A549 (cell line): ENCODE results near the gene RPS6KA1. TPM values are rescaled to one million over a fixed set of nuclear protein-coding genes. Genes with fewer than 3 reads are reported as not detected.

Source experiments
- ATAC-seq, 2 experiments: fragments of 200-7000 bp in 1 of 2; fragments of >200 bp in 1 of 2; cut with Nextera tagmentation in 1 of 2; cut with Tn5 transposase in 1 of 2; 3 replicates each; pipeline versions ENCODE4 v1.8.0 to v1.9.1; 2018 to 2020; ENCODE audit warnings: mild to moderate bottlenecking in 1 of 2, moderate library complexity in 1 of 2
- CTCF ChIA-PET: fragments of 300-600 bp; sonication (Branson Sonifier 250); formaldehyde crosslinking; extraction: SDS; loops from one replicate; lab custom pipeline; 2021; ENCODE audit warnings: antibody characterized with exemption, inconsistent platforms; lab: Yijun Ruan, JAX
- POLR2A ChIA-PET: fragments of 350-600 bp; formaldehyde crosslinking; extraction: SDS; loops from one replicate; lab custom pipeline; 2021; ENCODE audit warnings: antibody characterized with exemption, inconsistent platforms; lab: Yijun Ruan, JAX
- DNase-seq, 2 experiments: peaks; one replicate each; pipeline versions ENCODE4 v3.0.0 to v3.0.0-alpha.2; 2011 to 2016; ENCODE audit warnings: low read depth in 1 of 2, low spot score in 1 of 2
- FAIRE-seq: peaks from 2 replicates; lab custom pipeline; 2011; peaks lifted over from hg19 to GRCh38; lab: Jason Lieb, UNC
- H3K27ac ChIP-seq, 2 experiments: fragments of >200 bp; sonication (Bioruptor Twin); formaldehyde crosslinking; 3 replicates each; pipeline ENCODE4 v1.5.1; 2016 to 2017
- H3K4me1 ChIP-seq: fragments of >200 bp; sonication (Bioruptor Twin); formaldehyde crosslinking; 3 replicates; pipeline ENCODE4 v1.6.1; 2016
- H3K4me2 ChIP-seq: fragments of >200 bp; sonication (Bioruptor Twin); formaldehyde crosslinking; 3 replicates; pipeline ENCODE4 v1.6.1; 2016
- H3K4me3 ChIP-seq: fragments of >200 bp; sonication (Bioruptor Twin); formaldehyde crosslinking; 3 replicates; pipeline ENCODE4 v1.5.1; 2016
- H3K9me3 ChIP-seq: fragments of >200 bp; sonication (Bioruptor Twin); formaldehyde crosslinking; 3 replicates; pipeline ENCODE4 v1.6.1; 2016
- CBX8 ChIP-seq: fragments of 200-600 bp; sonication (generic); IDR thresholded peaks from 2 replicates; pipeline ENCODE4 v1.6.1; 2016
- FOXS1 ChIP-seq: fragments of 250-450 bp; sonication (Bioruptor Pico); IDR thresholded peaks from 2 replicates; pipeline ENCODE4 v1.5.0; 2020; ENCODE audit warnings: mild to moderate bottlenecking, moderate library complexity
- HEYL ChIP-seq: fragments of 250-450 bp; sonication (Bioruptor Pico); IDR thresholded peaks from 2 replicates; pipeline ENCODE4 v1.8.0; 2021; ENCODE audit warnings: mild to moderate bottlenecking, moderate library complexity
- HOXA7 ChIP-seq: fragments of 250-450 bp; sonication (Bioruptor Pico); IDR thresholded peaks from 2 replicates; pipeline ENCODE4 v1.5.0; 2020; ENCODE audit warnings: mild to moderate bottlenecking, moderate library complexity
- HOXB5 ChIP-seq: fragments of 250-450 bp; sonication (Bioruptor Pico); IDR thresholded peaks from 2 replicates; pipeline ENCODE4 v1.5.0; 2020; ENCODE audit warnings: mild to moderate bottlenecking, moderate library complexity
- JUN ChIP-seq, 2 experiments: fragments of >200 bp; sonication (Bioruptor Twin); formaldehyde crosslinking; IDR thresholded peaks; 2 replicates in 1 of 2; 3 replicates in 1 of 2; pipeline ENCODE4 v1.6.1; 2016 to 2017
- MAFK ChIP-seq: fragments of 450-650 bp; IDR thresholded peaks from 2 replicates; pipeline ENCODE4 v1.6.1; 2014; ENCODE audit not compliant: partially characterized antibody
- POLR2AphosphoS2 ChIP-seq: conservative IDR thresholded peaks from 2 replicates; pipeline ENCODE4 v1.6.1; 2012; ENCODE audit warnings: low read length, improper control_type of control experiment, inconsistent platforms
- RAD21 ChIP-seq, 2 experiments: fragments of >200 bp in 1 of 2; sonication (Bioruptor Twin) in 1 of 2; formaldehyde crosslinking in 1 of 2; IDR thresholded peaks in 1 of 2; conservative IDR thresholded peaks in 1 of 2; 2 replicates in 1 of 2; 3 replicates in 1 of 2; pipeline ENCODE4 v1.6.1; 2012 to 2018; ENCODE audit warnings: inconsistent platforms in 1 of 2
- RCOR1 ChIP-seq: fragments of 150-350 bp; IDR thresholded peaks from 2 replicates; pipeline ENCODE4 v1.6.1; 2014; ENCODE audit warnings: antibody characterized with exemption, low read length, low read depth
- RFX5 ChIP-seq: fragments of 450-650 bp; IDR thresholded peaks from 2 replicates; pipeline ENCODE4 v1.7.1; 2014; ENCODE audit warnings: antibody characterized with exemption, mild to moderate bottlenecking, moderate library complexity
- SMC3 ChIP-seq: fragments of >200 bp; sonication (Bioruptor Twin); formaldehyde crosslinking; IDR thresholded peaks from 3 replicates; pipeline ENCODE4 v1.6.1; 2018; ENCODE audit warnings: inconsistent platforms
- TP53 ChIP-seq: fragments of 250-450 bp; sonication (Bioruptor Pico); IDR thresholded peaks from 2 replicates; pipeline ENCODE4 v1.5.0; 2021; ENCODE audit warnings: mild to moderate bottlenecking, moderate library complexity
- ZC3H11A ChIP-seq: fragments of 450-650 bp; IDR thresholded peaks from 2 replicates; pipeline ENCODE4 v1.6.1; 2014; ENCODE audit warnings: antibody characterized with exemption, mild to moderate bottlenecking
- WGBS: methylation state at CpG from one replicate; pipeline ENCODE4 v1.1.6; 2017; ENCODE audit errors: missing lambda C conversion rate; 5-methylcytosine and 5-hydroxymethylcytosine counted together
- polyA plus RNA-seq, 4 experiments: library from polyadenylated mRNA; depleted of rRNA in 3 of 4; stranded (reverse); fragments of >200 nt; fragmentation: RNase III in 1 of 4; extraction: RNeasy Plus Mini Kit Qiagen cat#74134 plus additional on column Dnase treatment in 1 of 4; gene quantifications; 2 replicates in 3 of 4; 3 replicates in 1 of 4; pipeline ENCODE4 v1.2.3, GENCODE V29; 2011 to 2017
- TF ChIP-seq, protein P1 (sequence below): fragments of >200 bp; sonication (Bioruptor Twin); formaldehyde crosslinking; IDR thresholded peaks from 3 replicates; pipeline ENCODE4 v1.5.1; 2016
- TF ChIP-seq, protein P2 (sequence below): fragments of >200 bp; sonication (Bioruptor Twin); formaldehyde crosslinking; IDR thresholded peaks from 2 replicates; pipeline ENCODE4 v1.6.1; 2016
- TF ChIP-seq, protein P3 (sequence below): IDR thresholded peaks from 2 replicates; pipeline ENCODE4 v1.6.1; 2012
- TF ChIP-seq, protein P4 (sequence below): fragments of 250-450 bp; sonication (Bioruptor Pico); IDR thresholded peaks from 2 replicates; pipeline ENCODE4 v1.5.0; 2020; ENCODE audit warnings: low read depth, mild to moderate bottlenecking, moderate library complexity
- TF ChIP-seq, protein P5 (sequence below): IDR thresholded peaks from 2 replicates; pipeline ENCODE4 v1.6.1; 2012; ENCODE audit warnings: low read depth, borderline replicate concordance

RPS6KA1 gene
- polyA plus RNA-seq, 2 of the 4 experiments (the other 2 are of a cell fraction): 9.8 to 12.4 TPM

DNA sequence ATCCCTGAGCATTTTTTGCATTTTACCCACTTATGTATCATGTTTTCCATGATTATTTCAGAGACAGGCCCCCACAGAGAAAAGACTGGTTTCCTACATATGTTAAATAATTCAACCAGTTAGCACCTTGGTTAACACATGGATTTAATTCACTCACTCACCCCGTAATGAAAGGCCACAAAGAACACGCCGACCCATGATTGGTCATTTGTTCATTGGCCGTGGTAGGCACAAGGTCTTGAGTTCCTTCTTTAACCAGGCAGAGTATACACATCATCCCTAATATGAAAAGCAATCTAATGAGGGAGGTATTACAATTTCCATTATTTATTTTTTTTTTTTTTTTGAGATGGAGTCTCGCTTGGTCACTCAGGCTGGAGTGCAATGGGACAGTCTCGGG, 50.6 kb downstream of the RPS6KA1 start:
- ATAC-seq (no peak), DNase-seq (no peak), FAIRE-seq (no peak)
- Histone ChIP-seq H3K4me3 (no peak overlapping the region), H3K9me3 (no peaks in the 10 kb centered on the region), H3K4me2 (no peak overlapping the region), H3K27ac (no peak overlapping the region), H3K4me1 (no peaks in the 10 kb centered on the region)
- ChIA-PET POLR2A (no interaction called here), CTCF (interaction anchor here (1.2 kb wide), 1 partner anchor 22 kb away, joined by 3 read pairs; no protein-coding TSS in a partner anchor)
- 95% methylated on average over 6 of the region's 6 CpGs for WGBS
- TF ChIP-seq SMC3: no peak
- TF ChIP-seq HOXA7 (CRISPR knock-in tag): no peak
- no peak for TF ChIP-seq CBX8
- TF ChIP-seq, protein P1, sequence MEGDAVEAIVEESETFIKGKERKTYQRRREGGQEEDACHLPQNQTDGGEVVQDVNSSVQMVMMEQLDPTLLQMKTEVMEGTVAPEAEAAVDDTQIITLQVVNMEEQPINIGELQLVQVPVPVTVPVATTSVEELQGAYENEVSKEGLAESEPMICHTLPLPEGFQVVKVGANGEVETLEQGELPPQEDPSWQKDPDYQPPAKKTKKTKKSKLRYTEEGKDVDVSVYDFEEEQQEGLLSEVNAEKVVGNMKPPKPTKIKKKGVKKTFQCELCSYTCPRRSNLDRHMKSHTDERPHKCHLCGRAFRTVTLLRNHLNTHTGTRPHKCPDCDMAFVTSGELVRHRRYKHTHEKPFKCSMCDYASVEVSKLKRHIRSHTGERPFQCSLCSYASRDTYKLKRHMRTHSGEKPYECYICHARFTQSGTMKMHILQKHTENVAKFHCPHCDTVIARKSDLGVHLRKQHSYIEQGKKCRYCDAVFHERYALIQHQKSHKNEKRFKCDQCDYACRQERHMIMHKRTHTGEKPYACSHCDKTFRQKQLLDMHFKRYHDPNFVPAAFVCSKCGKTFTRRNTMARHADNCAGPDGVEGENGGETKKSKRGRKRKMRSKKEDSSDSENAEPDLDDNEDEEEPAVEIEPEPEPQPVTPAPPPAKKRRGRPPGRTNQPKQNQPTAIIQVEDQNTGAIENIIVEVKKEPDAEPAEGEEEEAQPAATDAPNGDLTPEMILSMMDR: no peak
- TF ChIP-seq, all 56 proteins: peak for 0

DNA sequence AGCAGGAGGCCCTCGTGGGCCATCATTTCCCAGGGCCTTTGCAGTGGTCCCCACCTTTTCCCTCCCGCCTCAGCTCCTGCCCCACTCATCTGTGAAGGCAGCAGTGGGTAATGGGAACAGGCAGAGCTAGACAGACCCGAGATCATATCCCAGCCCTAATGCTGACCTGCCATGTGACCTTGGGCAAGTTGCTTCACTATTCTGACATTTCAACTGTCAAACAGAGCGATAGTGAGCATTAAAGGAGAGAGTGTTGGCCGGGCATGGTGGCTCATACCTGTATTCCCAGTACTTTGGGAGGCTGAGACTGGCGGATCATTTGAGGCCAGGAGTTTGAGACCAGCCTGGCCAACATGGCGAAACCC, 51.7 kb downstream of the RPS6KA1 start:
- no peak for TF ChIP-seq MAFK
- TF ChIP-seq HEYL (CRISPR knock-in tag): no peak
- TF ChIP-seq HOXB5 (CRISPR knock-in tag): no peak
- TF ChIP-seq JUN (IDR thresholded peaks at IDR 0.05): no peak
- TF ChIP-seq, protein P2, sequence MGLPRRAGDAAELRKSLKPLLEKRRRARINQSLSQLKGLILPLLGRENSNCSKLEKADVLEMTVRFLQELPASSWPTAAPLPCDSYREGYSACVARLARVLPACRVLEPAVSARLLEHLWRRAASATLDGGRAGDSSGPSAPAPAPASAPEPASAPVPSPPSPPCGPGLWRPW: no peak
- no peak for TF ChIP-seq TP53 (CRISPR knock-in tag)
- TF ChIP-seq, protein P3, sequence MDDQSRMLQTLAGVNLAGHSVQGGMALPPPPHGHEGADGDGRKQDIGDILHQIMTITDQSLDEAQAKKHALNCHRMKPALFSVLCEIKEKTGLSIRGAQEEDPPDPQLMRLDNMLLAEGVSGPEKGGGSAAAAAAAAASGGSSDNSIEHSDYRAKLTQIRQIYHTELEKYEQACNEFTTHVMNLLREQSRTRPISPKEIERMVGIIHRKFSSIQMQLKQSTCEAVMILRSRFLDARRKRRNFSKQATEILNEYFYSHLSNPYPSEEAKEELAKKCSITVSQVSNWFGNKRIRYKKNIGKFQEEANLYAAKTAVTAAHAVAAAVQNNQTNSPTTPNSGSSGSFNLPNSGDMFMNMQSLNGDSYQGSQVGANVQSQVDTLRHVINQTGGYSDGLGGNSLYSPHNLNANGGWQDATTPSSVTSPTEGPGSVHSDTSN: no peak
- TF ChIP-seq FOXS1 (CRISPR knock-in tag): no peak
- no peak for TF ChIP-seq RCOR1
- TF ChIP-seq, protein P4, sequence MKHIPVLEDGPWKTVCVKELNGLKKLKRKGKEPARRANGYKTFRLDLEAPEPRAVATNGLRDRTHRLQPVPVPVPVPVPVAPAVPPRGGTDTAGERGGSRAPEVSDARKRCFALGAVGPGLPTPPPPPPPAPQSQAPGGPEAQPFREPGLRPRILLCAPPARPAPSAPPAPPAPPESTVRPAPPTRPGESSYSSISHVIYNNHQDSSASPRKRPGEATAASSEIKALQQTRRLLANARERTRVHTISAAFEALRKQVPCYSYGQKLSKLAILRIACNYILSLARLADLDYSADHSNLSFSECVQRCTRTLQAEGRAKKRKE: no peak
- no peak for TF ChIP-seq RAD21 (conservative IDR thresholded peaks at IDR 0.05 in 1 of 2, IDR thresholded peaks at IDR 0.05 in 1 of 2)
- no peak for TF ChIP-seq POLR2AphosphoS2
- TF ChIP-seq, protein P5, sequence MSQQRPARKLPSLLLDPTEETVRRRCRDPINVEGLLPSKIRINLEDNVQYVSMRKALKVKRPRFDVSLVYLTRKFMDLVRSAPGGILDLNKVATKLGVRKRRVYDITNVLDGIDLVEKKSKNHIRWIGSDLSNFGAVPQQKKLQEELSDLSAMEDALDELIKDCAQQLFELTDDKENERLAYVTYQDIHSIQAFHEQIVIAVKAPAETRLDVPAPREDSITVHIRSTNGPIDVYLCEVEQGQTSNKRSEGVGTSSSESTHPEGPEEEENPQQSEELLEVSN: no peak
- no peak for TF ChIP-seq ZC3H11A
- TF ChIP-seq RFX5: no peak
- ATAC-seq: no peak
- FAIRE-seq: no peak
- DNase-seq: no peak
- Histone ChIP-seq H3K27ac (no peak overlapping the region), H3K4me1 (no peaks in the 10 kb centered on the region), H3K9me3 (no peaks in the 10 kb centered on the region), H3K4me2 (no peak overlapping the region), H3K4me3 (no peak overlapping the region)
- 72% methylated on average over 5 of the region's 7 CpGs for WGBS
- CTCF ChIA-PET: interaction anchor here (0.9 to 1.2 kb wide), 3 partner anchors 11 to 24 kb away, joined by 3 read pairs; no protein-coding TSS in a partner anchor
- POLR2A ChIA-PET: no interaction called here
